Astrocyte of the spinal cord (primary cell): ENCODE results near the gene ZNF79.

Experiments used
- DNase-seq: peaks from one replicate; pipeline ENCODE4 v3.0.0; 2011; ENCODE audit warnings: low read depth, low spot score
- H3K4me3 ChIP-seq: 2 replicates; pipeline ENCODE4 v1.5.1; 2011; ENCODE audit warnings: low read depth, mild to moderate bottlenecking, low read length, moderate library complexity
- in situ Hi-C: cut with HindIII; loops from 2 replicates; pipeline ENCODE4 v1.10.0; 2017; ENCODE audit warnings: low sequenced_read_pairs
- TF ChIP-seq, protein P1 (sequence below): IDR thresholded peaks from 2 replicates; pipeline ENCODE4 v1.5.1; 2012; ENCODE audit warnings: low read depth, mild to moderate bottlenecking, low read length, inconsistent platforms

The ZNF79 gene

GRCh38 chr9:127491516-127491915 lies 67.3 kb downstream of the ZNF79 start:
- H3K4me3 ChIP-seq: no peak overlapping the region
- DNase-seq: no peak
- TF ChIP-seq, protein P1, sequence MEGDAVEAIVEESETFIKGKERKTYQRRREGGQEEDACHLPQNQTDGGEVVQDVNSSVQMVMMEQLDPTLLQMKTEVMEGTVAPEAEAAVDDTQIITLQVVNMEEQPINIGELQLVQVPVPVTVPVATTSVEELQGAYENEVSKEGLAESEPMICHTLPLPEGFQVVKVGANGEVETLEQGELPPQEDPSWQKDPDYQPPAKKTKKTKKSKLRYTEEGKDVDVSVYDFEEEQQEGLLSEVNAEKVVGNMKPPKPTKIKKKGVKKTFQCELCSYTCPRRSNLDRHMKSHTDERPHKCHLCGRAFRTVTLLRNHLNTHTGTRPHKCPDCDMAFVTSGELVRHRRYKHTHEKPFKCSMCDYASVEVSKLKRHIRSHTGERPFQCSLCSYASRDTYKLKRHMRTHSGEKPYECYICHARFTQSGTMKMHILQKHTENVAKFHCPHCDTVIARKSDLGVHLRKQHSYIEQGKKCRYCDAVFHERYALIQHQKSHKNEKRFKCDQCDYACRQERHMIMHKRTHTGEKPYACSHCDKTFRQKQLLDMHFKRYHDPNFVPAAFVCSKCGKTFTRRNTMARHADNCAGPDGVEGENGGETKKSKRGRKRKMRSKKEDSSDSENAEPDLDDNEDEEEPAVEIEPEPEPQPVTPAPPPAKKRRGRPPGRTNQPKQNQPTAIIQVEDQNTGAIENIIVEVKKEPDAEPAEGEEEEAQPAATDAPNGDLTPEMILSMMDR: no peak
- in situ Hi-C loops: no loop called here

DNA sequence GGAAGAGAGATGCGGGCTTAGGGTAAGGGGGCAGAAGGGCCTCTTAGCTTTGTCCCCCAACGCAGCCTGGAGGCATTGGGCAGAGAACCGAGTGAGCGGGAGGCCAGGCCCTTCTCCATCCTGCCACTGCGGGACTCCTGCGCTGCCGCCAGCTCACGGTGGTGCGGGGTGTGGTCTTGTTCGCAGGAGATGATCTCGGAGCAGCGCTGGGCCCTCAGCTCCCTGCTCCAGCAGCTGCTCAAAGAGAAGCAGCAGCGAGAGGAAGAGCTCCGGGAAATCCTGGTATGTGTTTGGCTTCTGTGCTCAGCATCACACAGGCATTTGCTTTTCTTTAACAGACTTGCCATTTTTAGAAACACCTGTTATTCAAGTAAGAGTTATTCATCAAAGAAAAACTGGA lies 68.4 kb downstream of the ZNF79 start:
- DNase-seq: no peak
- H3K4me3 ChIP-seq: no peak overlapping the region
- TF ChIP-seq, protein P1: no peak
- in situ Hi-C loops: no loop called here

DNA sequence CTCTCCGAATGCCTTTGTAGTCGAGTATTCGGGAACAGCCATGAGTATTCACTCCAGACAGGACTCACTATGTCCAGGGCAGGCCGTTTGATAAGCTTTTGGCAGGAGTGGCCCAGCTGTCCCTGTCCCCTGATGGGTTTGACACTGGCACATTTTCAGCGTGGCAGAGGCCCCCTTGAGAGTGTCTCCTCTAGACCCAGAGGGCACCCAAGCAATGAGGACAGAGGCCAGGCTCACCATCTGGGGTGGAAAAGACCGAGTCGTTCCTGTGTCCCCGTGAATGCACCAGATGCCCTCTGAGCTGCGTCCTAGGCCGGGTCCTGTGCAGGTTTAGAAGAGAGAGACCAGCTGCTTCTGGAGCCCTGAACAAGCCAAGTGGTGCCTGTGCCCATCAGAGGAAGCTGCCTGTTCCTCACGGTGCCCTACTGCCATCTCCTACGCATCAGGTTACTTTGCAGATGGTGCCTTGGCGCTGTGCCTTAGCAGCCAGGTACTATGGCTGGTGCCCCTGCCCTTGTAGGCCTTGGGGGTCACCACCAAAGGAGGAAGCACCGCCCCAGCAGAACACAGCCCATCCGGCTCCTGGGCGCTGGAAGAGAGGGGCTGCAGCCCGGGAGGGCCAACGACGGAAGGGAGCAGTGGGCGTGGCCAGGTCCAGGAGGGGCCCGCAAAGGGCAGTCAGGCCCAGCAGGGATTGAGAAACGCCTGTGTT lies 69.6 kb downstream of the ZNF79 start:
- in situ Hi-C loops: no loop called here
- TF ChIP-seq, protein P1: no peak
- DNase-seq: no peak
- H3K4me3 ChIP-seq: no peak overlapping the region

- H3K4me3 ChIP-seq: no peak overlapping the region
- TF ChIP-seq, protein P1: no peak
- DNase-seq: no peak
- in situ Hi-C loops: no loop called here
These were observed 70.1 kb downstream of the ZNF79 start for GRCh38 chr9:127494304-127494702.
